Endothelial cell of umbilical vein (primary cell): ENCODE results near the gene SMCO2. TPM values are rescaled to one million over a fixed set of nuclear protein-coding genes. Genes with fewer than 3 reads are reported as not detected.

ENCODE experiments used
- BruUV-seq: library from RNA; stranded (reverse); fragments of 400-500 nt; replicated peaks from 2 replicates; lab custom pipeline; 2021; lab: Mats Ljungman, UMichigan
- CTCF ChIA-PET: fragments of 300-600, 350-600 bp; sonication (Branson Sonifier 250); formaldehyde crosslinking; loops from one replicate; lab custom pipeline; 2021; ENCODE audit warnings: antibody characterized with exemption, inconsistent platforms; lab: Charles Lee
- POLR2A ChIA-PET: fragments of 300-600, 350-600 bp; sonication (Branson Sonifier 250); formaldehyde crosslinking; loops from one replicate; lab custom pipeline; 2021; ENCODE audit warnings: antibody characterized with exemption, inconsistent platforms; lab: Charles Lee
- DNase-seq: peaks from one replicate; pipeline ENCODE4 v3.0.0-alpha.2; 2011; ENCODE audit warnings: low read depth, low spot score
- FAIRE-seq: peaks from 2 replicates; lab custom pipeline; 2011; peaks lifted over from hg19 to GRCh38; lab: Jason Lieb, UNC
- H2AFZ ChIP-seq: 2 replicates; pipeline ENCODE4 v1.6.0; 2012; ENCODE audit warnings: low read depth, low read length, control low read depth, inconsistent platforms
- H3K27ac ChIP-seq: 2 replicates; pipeline ENCODE4 v1.5.1; 2011; ENCODE audit warnings: low read depth, mild to moderate bottlenecking, control low read depth, low read length, moderate library complexity; ENCODE audit not compliant: insufficient read depth
- H3K27me3 ChIP-seq, 2 experiments: 2 replicates each; pipeline versions ENCODE4 v1.6.0 to v1.6.1; 2011; ENCODE audit warnings: low read length in 2 of 2, mixed read lengths in 1 of 2; ENCODE audit not compliant: control insufficient read depth in 2 of 2, insufficient read depth in 2 of 2
- H3K36me3 ChIP-seq, 2 experiments: 2 replicates in 1 of 2; 3 replicates in 1 of 2; pipeline ENCODE4 v1.5.1; 2011; ENCODE audit warnings: low read length in 2 of 2, mild to moderate bottlenecking in 1 of 2, moderate library complexity in 1 of 2; ENCODE audit not compliant: control insufficient read depth in 2 of 2, insufficient read depth in 2 of 2; ENCODE audit errors: extremely low read depth in 1 of 2
- H3K4me1 ChIP-seq: 3 replicates; pipeline ENCODE4 v1.5.1; 2011; ENCODE audit warnings: mild to moderate bottlenecking, low read length; ENCODE audit not compliant: control insufficient read depth, insufficient read depth; ENCODE audit errors: extremely low read depth
- H3K4me2 ChIP-seq: 2 replicates; pipeline ENCODE4 v1.6.1; 2011; ENCODE audit warnings: low read length, control low read depth, mixed read lengths; ENCODE audit not compliant: insufficient read depth
- H3K4me3 ChIP-seq, 3 experiments: fragments of 200-600 bp in 1 of 3; sonication (generic), shearing (Covaris generic) in 1 of 3; replicated peaks in 1 of 3; 2 replicates each; pipeline ENCODE4 v1.5.1; 2011 to 2016; ENCODE audit warnings: control low read depth in 3 of 3, low read length in 3 of 3, mild to moderate bottlenecking in 2 of 3, inconsistent platforms in 1 of 3, low read depth in 1 of 3, moderate library complexity in 1 of 3; ENCODE audit not compliant: insufficient read depth in 1 of 3
- H3K79me2 ChIP-seq: 2 replicates; pipeline ENCODE4 v1.6.0; 2012; ENCODE audit warnings: low read length, inconsistent platforms; ENCODE audit not compliant: control insufficient read depth, insufficient read depth
- H3K9ac ChIP-seq: replicated peaks from 2 replicates; pipeline ENCODE3; 2011; ENCODE audit warnings: low read length, control low read depth; ENCODE audit not compliant: insufficient read depth; ENCODE audit errors: extremely low read depth
- H3K9me1 ChIP-seq: replicated peaks from 3 replicates; pipeline ENCODE4 v1.6.0; 2011; ENCODE audit warnings: mild to moderate bottlenecking, low read length; ENCODE audit not compliant: control insufficient read depth, insufficient read depth; ENCODE audit errors: extremely low read depth
- H3K9me3 ChIP-seq: replicated peaks from 2 replicates; pipeline ENCODE4 v1.5.1; 2012; ENCODE audit warnings: low read length, inconsistent platforms; ENCODE audit not compliant: control insufficient read depth, insufficient read depth
- H4K20me1 ChIP-seq: replicated peaks from 2 replicates; pipeline ENCODE3; 2011; ENCODE audit warnings: mild to moderate bottlenecking, low read length; ENCODE audit not compliant: control insufficient read depth, insufficient read depth; ENCODE audit errors: extremely low read depth
- FOS ChIP-seq: IDR thresholded peaks from 2 replicates; pipeline ENCODE4 v1.6.1; 2011; ENCODE audit warnings: mild to moderate bottlenecking, low read length, moderate library complexity, borderline replicate concordance; ENCODE audit not compliant: insufficient read depth
- GATA2 ChIP-seq: IDR thresholded peaks from 2 replicates; pipeline ENCODE4 v1.7.0; 2011; ENCODE audit warnings: low read depth, mild to moderate bottlenecking, moderate library complexity, mixed read lengths, low read length; ENCODE audit not compliant: insufficient read length, insufficient read depth
- JUN ChIP-seq: IDR thresholded peaks from 2 replicates; pipeline ENCODE4 v1.6.1; 2011; ENCODE audit warnings: borderline replicate concordance, low read depth; ENCODE audit not compliant: insufficient read length, insufficient read depth
- POLR2A ChIP-seq: IDR thresholded peaks from 2 replicates; pipeline ENCODE4 v1.6.1; 2012; ENCODE audit warnings: low read depth, mild to moderate bottlenecking, control low read depth, low read length
- POLR2AphosphoS5 ChIP-seq: IDR thresholded peaks from 2 replicates; pipeline ENCODE4 v1.6.1; 2012; ENCODE audit warnings: low read depth, mild to moderate bottlenecking, control low read depth, low read length, moderate library complexity; ENCODE audit not compliant: insufficient read depth
- dilution Hi-C: fragments of 300-500 bp; cut with MboI; formaldehyde crosslinking; loops from one replicate; pipeline ENCODE4 v1.15.0; 2019; ENCODE audit warnings: low sequenced_read_pairs; ENCODE audit not compliant: extremely low pct_ligation_motif_present
- intact Hi-C: fragments of 100-400 bp; cut with micrococcal nuclease; formaldehyde crosslinking; loops from one replicate; pipeline ENCODE4 v1.10.0; 2022
- polyA plus RNA-seq, 4 experiments: library from polyadenylated mRNA; depleted of rRNA in 3 of 4; stranded (reverse) in 3 of 4; unstranded in 1 of 4; fragments of >200 nt; gene quantifications; 2 replicates each; pipeline versions ENCODE4 v1.2.1 to v1.2.3, GENCODE V29; 2011 to 2012; ENCODE audit warnings: missing spikeins in 1 of 4
- total RNA-seq: library from RNA; stranded (reverse); gene quantifications from 2 replicates; pipeline ENCODE4 v1.2.3, GENCODE V29; 2021
- TF ChIP-seq, protein P1 (sequence below), 2 donors: IDR thresholded peaks; 1 replicate in 1 of 2; 2 replicates in 1 of 2; pipeline ENCODE4 v1.5.1; 2011; ENCODE audit warnings: low read length in 2 of 2, mild to moderate bottlenecking in 2 of 2, moderate library complexity in 2 of 2, control low read depth in 1 of 2, inconsistent platforms in 1 of 2, low read depth in 1 of 2; ENCODE audit not compliant: insufficient read depth in 1 of 2; ENCODE audit errors: extremely low read depth in 1 of 2

The SMCO2 gene
- total and polyA plus RNA-seq, 2 donors (not counting 3 experiments of a cell fraction or from before 2014, with no cell fraction given): 0.33 to 0.49 TPM

DNA sequence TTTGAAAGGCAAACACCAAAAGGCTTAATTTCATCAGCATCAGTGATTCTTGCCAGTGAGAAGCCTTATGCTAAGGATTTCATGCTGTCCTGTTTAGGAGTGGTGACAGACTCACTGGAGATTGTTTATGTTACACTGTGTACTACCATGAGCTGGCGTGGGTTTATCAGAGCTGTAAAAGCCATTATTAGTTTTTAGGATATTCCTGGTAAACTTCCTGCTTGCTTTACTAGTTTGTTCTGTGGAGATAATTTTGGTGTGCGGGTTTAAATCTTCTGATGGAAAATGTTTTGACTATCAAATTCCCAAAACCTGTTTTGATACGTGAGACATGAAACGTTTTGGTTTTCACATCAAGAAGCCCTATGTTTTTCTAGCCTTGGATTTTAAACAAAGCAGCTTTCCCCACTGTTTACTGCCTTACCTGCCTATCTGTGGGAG, 92.7 kb downstream of the SMCO2 start:
- no peak overlapping the region for H3K9ac ChIP-seq
- H3K4me2 ChIP-seq: peak overlapping the region; percentile 7
- peaks cover 7% of the 10 kb centered on the region for H4K20me1 ChIP-seq
- no peak overlapping the region for H3K27ac ChIP-seq
- H3K9me3 ChIP-seq: no peaks in the 10 kb centered on the region
- H3K4me1 ChIP-seq: peaks cover 22% of the 10 kb centered on the region
- POLR2A ChIA-PET: interaction anchor here (0.6 kb wide), 1 partner anchor 105 kb away, joined by 4 read pairs; no protein-coding TSS in a partner anchor
- DNase-seq (no peak), FAIRE-seq (peak; percentile 70)
- peaks cover 0 to 2% of the 10 kb centered on the region in 2 experiments for H3K36me3 ChIP-seq
- no peak overlapping the region for H2AFZ ChIP-seq
- intact Hi-C loops (loop anchor here (1.0 kb wide), 1 partner anchor 14 kb away; no protein-coding TSS in a partner anchor), dilution Hi-C loops (no loop called here)
- no TSS peak for BruUV-seq
- peak; percentile 6 for TF ChIP-seq GATA2
- TF ChIP-seq FOS: no peak
- no peaks in the 10 kb centered on the region for H3K9me1 ChIP-seq
- H3K79me2 ChIP-seq: peaks cover 98% of the 10 kb centered on the region
- no peak overlapping the region for H3K4me3 ChIP-seq
- CTCF ChIA-PET: interaction anchor here (1.0 to 1.5 kb wide), 5 partner anchors 9 to 104 kb away, joined by 3 to 8 read pairs (median 5); no protein-coding TSS in a partner anchor
- H3K27me3 ChIP-seq: no peaks in the 10 kb centered on the region

DNA sequence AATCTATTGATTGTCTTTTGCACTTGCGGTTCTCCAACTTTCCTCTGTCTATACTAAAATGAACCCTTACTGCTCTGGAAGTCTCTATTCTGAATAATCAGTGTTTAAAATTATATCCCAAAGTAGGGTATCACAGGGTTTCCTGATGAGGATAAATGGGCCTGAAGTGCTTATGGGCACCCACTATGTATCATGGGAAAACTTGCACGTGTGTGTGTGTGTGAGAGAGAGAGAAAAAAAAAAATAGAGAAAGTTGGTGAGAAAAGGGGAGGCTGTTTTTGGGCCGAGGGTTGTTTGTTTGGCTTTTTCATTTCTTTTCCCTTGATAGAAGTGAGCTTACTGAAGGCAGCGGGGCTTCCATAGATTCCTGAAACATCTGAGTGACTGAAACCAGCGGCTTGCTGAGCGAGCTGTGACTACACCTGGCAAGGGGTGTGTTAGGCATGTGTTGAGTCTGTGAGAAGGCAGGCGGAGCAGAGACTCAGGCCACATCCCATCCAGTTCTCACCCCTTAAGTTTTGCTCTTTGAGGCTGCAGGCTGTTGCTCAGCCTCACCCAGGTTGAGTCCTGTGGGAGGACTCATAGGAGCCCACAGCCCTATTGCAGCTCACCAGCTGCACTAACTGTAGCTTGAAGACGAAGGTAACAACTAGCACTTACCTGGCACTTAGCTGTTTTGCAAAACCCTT, 94.6 kb downstream of the SMCO2 start:
- H3K9me1 ChIP-seq: no peaks in the 10 kb centered on the region
- ChIA-PET POLR2A (no interaction called here), CTCF (interaction anchor here (0.7 to 1.7 kb wide), 3 partner anchors 10 to 115 kb away, joined by 3 to 6 read pairs (median 5); no protein-coding TSS in a partner anchor)
- H3K27ac ChIP-seq: no peak overlapping the region
- no peak for DNase-seq
- H3K79me2 ChIP-seq: peaks cover 94% of the 10 kb centered on the region
- H3K4me2 ChIP-seq: no peak overlapping the region
- H3K27me3 ChIP-seq: no peaks in the 10 kb centered on the region
- H4K20me1 ChIP-seq: peaks cover 7% of the 10 kb centered on the region
- FAIRE-seq: no peak
- intact Hi-C loops: no loop called here
- no peak overlapping the region for H2AFZ ChIP-seq
- no TSS peak for BruUV-seq
- TF ChIP-seq POLR2AphosphoS5 (no peak), FOS (no peak), POLR2A (no peak), JUN (no peak)
- TF ChIP-seq, protein P1, sequence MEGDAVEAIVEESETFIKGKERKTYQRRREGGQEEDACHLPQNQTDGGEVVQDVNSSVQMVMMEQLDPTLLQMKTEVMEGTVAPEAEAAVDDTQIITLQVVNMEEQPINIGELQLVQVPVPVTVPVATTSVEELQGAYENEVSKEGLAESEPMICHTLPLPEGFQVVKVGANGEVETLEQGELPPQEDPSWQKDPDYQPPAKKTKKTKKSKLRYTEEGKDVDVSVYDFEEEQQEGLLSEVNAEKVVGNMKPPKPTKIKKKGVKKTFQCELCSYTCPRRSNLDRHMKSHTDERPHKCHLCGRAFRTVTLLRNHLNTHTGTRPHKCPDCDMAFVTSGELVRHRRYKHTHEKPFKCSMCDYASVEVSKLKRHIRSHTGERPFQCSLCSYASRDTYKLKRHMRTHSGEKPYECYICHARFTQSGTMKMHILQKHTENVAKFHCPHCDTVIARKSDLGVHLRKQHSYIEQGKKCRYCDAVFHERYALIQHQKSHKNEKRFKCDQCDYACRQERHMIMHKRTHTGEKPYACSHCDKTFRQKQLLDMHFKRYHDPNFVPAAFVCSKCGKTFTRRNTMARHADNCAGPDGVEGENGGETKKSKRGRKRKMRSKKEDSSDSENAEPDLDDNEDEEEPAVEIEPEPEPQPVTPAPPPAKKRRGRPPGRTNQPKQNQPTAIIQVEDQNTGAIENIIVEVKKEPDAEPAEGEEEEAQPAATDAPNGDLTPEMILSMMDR (IDR thresholded peaks at IDR 0.05; ENCODE audit: extremely low read depth in 1 of 2, insufficient read depth in 1 of 2, low read depth in 1 of 2, low read length in 2 of 2): no peak
- dilution Hi-C loops: no loop called here
- no peak overlapping the region for H3K9ac ChIP-seq
- H3K9me3 ChIP-seq: no peaks in the 10 kb centered on the region
- H3K4me3 ChIP-seq: no peak overlapping the region
- peaks cover 17% of the 10 kb centered on the region for H3K4me1 ChIP-seq
- peaks cover 0 to 2% of the 10 kb centered on the region in 2 experiments for H3K36me3 ChIP-seq
